ENCODE measurements around the gene AGXT.
A peak's percentile ranks its signal among the peaks of the same experiment; 100 is the strongest.

Gene AGXT

GRCh38 chr2:240831594-240832204 lies 36.9 kb upstream of the AGXT start:
- Histone ChIP-seq H3K4me1 (ENCODE audit: control insufficient read depth in 5 of 5, insufficient read depth in 5 of 5, low read length in 5 of 5) (peaks cover 0 to 10% (median 7%) of the 10 kb centered on the region in 5 donors), H3K27me3 (ENCODE audit: control insufficient read depth in 5 of 5, insufficient read depth in 4 of 5, low read length in 5 of 5) (peaks cover 13 to 41% (median 19%) of the 10 kb centered on the region in 5 donors), H3K27ac (ENCODE audit: low read depth, low read length) (no peak overlapping the region), H3K36me3 (ENCODE audit: control insufficient read depth in 5 of 5, insufficient read depth in 5 of 5, low read length in 5 of 5) (no peaks in the 10 kb centered on the region), H3K4me3 (ENCODE audit: low read depth in 1 of 5, low read length in 5 of 5) (peak overlapping the region in 4 of 5 donors; percentile 35 to 42 (median 38)), H3K9me3 (ENCODE audit: control insufficient read depth in 5 of 5, low read length in 5 of 5) (no peaks in the 10 kb centered on the region), H3K9ac (ENCODE audit: low read length in 5 of 5) (peak overlapping the region in 2 of 5 donors; percentile 5 to 43)

DNA sequence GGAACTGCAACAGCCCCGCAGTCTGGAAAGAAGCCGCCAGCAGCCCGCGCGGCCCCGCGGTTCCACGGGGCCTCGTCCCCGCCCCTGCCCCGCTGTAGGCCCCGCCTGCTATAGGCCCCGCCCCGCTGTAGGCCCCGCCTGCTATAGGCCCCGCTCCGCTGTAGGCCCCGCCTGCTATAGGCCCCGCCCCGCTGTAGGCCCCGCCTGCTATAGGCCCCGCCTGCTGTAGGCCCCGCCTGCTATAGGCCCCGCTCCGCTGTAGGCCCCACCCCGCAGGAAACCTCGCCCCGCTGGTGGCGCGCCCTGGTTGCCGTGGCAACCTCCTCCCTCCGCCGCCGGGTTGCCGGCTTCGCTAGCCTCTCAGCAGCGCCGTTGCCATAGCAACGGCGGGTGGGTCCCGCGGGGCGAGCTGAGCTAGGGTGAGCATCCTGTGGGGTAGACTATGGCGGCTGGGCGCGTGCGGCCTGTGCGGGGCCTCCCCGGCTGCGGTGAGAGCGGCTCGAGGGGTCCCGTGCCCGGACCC lies 36.4 kb upstream of the AGXT start:
- H3K27me3 ChIP-seq (ENCODE audit: control insufficient read depth in 5 of 5, insufficient read depth in 4 of 5, low read length in 5 of 5), result peaks cover 10 to 41% (median 15%) of the 10 kb centered on the region in 5 donors
- H3K27ac ChIP-seq (ENCODE audit: low read depth, low read length), result no peak overlapping the region
- H3K9me3 ChIP-seq (ENCODE audit: control insufficient read depth in 5 of 5, low read length in 5 of 5), result no peaks in the 10 kb centered on the region
- peaks cover 0 to 13% (median 7%) of the 10 kb centered on the region in 5 donors for H3K4me1 ChIP-seq (ENCODE audit: control insufficient read depth in 5 of 5, insufficient read depth in 5 of 5, low read length in 5 of 5)
- H3K36me3 ChIP-seq (ENCODE audit: control insufficient read depth in 5 of 5, insufficient read depth in 5 of 5, low read length in 5 of 5), result no peaks in the 10 kb centered on the region
- peak overlapping the region in 4 of 5 donors; percentile 35 to 42 (median 38) for H3K4me3 ChIP-seq (ENCODE audit: low read depth in 1 of 5, low read length in 5 of 5)
- no peak overlapping the region for H3K9ac ChIP-seq (ENCODE audit: low read length in 5 of 5)

DNA sequence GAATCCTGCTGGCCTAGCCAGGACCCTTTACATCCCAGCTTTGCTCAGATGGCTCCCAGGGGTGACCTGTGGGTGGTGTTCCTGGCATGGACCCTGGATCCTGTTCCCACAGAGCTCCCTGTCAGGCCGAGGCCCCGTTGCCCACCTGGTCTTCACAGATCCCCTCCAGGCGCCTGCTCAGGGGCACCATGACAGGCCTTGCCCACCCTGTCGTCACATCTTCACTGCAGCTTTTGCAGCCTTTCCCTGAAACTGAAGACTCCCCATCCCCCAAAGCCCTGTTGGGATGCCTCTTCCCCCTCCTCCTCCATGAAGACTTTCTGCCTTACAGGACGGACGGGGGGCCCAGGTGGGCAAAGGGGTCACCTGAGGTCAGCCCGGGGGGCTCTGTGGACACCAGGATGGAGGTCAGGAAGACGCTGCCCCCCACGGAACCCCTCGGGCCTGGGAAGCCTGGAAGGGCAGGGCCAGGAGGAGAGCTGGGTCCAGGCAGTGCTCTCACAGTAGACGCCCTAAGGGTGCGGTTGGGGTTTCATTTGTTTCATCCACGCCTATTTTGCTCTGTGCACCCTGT lies 35.6 kb upstream of the AGXT start:
- Histone ChIP-seq H3K36me3 (ENCODE audit: control insufficient read depth in 5 of 5, insufficient read depth in 5 of 5, low read length in 5 of 5) (no peaks in the 10 kb centered on the region), H3K4me1 (ENCODE audit: control insufficient read depth in 5 of 5, insufficient read depth in 5 of 5, low read length in 5 of 5) (peaks cover 0 to 13% (median 7%) of the 10 kb centered on the region in 5 donors), H3K27ac (ENCODE audit: low read depth, low read length) (no peak overlapping the region), H3K9me3 (ENCODE audit: control insufficient read depth in 5 of 5, low read length in 5 of 5) (no peaks in the 10 kb centered on the region), H3K4me3 (ENCODE audit: low read depth in 1 of 5, low read length in 5 of 5) (no peak overlapping the region), H3K27me3 (ENCODE audit: control insufficient read depth in 5 of 5, insufficient read depth in 4 of 5, low read length in 5 of 5) (peaks cover 9 to 38% (median 18%) of the 10 kb centered on the region in 5 donors), H3K9ac (ENCODE audit: low read length in 5 of 5) (no peak overlapping the region)

DNA sequence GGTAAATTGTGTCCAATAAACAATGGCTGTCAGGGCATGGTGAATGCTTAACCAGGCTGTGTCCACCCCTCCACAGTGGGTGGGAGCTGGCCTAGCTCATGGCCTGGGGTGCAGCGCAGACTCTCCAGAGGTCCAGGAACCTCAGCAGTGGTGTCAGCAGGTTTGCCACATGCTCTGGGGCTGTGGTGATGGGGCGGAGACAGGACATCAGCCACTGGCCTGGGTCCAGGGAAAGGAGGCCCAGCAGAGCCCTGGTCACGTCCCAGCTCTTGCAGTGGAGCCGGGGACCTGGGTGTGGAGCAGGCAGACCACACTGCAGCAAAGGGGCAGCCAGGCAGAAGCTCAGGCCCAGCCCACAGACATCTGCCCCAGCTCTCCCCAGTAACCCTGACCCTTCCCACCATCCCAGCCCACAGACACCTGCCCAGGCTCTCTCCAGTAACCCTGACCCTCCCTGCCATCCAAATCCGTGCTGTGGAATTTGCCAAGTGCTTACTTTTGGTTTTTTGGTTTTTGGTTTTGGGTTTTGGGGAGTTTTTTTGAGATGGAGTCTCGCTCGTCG lies 34.8 kb upstream of the AGXT start:
- H3K27ac ChIP-seq (ENCODE audit: low read depth, low read length), result no peak overlapping the region
- no peaks in the 10 kb centered on the region for H3K9me3 ChIP-seq (ENCODE audit: control insufficient read depth in 5 of 5, low read length in 5 of 5)
- peaks cover 4 to 32% (median 12%) of the 10 kb centered on the region in 5 donors for H3K27me3 ChIP-seq (ENCODE audit: control insufficient read depth in 5 of 5, insufficient read depth in 4 of 5, low read length in 5 of 5)

DNA sequence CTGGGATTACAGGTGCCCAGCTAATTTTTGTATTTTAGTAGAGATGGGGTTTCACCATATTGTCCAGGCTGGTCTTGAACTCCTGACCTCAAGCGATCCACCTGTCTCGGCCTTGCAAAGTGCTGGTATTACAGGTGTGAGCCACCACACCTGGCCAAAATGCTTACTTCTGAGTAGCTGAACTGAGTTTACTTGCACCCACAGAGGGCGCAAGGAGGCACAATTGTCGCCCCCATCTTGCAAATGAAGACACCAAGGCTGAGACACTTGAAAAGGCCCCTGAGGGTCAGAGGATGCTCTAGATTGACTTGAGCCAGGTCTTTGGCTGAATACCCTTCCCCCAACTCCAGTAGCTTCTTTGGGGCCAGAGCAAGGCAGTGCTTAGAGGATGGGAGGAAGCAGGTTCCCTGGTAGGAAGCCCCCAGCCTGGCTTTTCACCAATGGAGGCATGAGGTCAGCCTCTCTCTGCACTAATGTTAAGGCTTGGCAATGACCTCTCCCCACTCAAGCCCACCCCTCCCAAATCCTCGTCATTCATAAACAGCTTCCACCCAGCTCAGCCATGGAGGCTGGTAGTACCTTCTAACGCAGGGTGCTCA lies 34.1 kb upstream of the AGXT start:
- H3K4me1 ChIP-seq (ENCODE audit: control insufficient read depth in 5 of 5, insufficient read depth in 5 of 5, low read length in 5 of 5), result peaks cover 0 to 13% (median 7%) of the 10 kb centered on the region in 5 donors
- H3K9me3 ChIP-seq (ENCODE audit: control insufficient read depth in 5 of 5, low read length in 5 of 5), result no peaks in the 10 kb centered on the region
- no peak overlapping the region for H3K9ac ChIP-seq (ENCODE audit: low read length in 5 of 5)
- H3K27ac ChIP-seq (ENCODE audit: low read depth, low read length), result no peak overlapping the region
- H3K4me3 ChIP-seq (ENCODE audit: low read depth in 1 of 5, low read length in 5 of 5), result no peak overlapping the region
- peaks cover 4 to 29% (median 12%) of the 10 kb centered on the region in 5 donors for H3K27me3 ChIP-seq (ENCODE audit: control insufficient read depth in 5 of 5, insufficient read depth in 4 of 5, low read length in 5 of 5)
- H3K36me3 ChIP-seq (ENCODE audit: control insufficient read depth in 5 of 5, insufficient read depth in 5 of 5, low read length in 5 of 5), result no peaks in the 10 kb centered on the region

More for the DNA sequence above, 34.8 kb upstream of the AGXT start:
- Histone ChIP-seq H3K4me3 (ENCODE audit: low read depth in 1 of 5, low read length in 5 of 5) (no peak overlapping the region), H3K36me3 (ENCODE audit: control insufficient read depth in 5 of 5, insufficient read depth in 5 of 5, low read length in 5 of 5) (no peaks in the 10 kb centered on the region), H3K4me1 (ENCODE audit: control insufficient read depth in 5 of 5, insufficient read depth in 5 of 5, low read length in 5 of 5) (peaks cover 0 to 13% (median 7%) of the 10 kb centered on the region in 5 donors), H3K9ac (ENCODE audit: low read length in 5 of 5) (no peak overlapping the region)

DNA sequence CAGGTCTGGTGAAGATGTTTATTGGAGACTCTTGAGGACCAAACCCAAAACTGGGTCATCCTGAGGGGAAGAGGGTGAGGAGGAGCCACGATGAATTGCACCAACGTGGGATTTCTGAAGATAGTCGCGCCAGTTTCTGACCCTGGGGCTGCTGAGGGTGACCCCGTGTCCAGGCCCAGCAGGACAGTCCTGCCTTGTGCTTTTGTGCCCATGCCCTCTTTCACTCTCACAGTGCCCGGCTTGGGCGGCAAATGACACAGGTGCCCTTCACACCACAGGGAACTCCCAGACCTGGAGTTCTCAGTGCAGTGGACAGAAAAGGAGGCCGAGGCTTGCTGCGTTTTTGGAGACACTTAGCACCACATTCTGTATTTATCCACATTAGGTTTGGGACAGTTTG lies 33.1 kb upstream of the AGXT start:
- Histone ChIP-seq H3K9ac (ENCODE audit: low read length in 5 of 5) (no peak overlapping the region), H3K9me3 (ENCODE audit: control insufficient read depth in 5 of 5, low read length in 5 of 5) (no peaks in the 10 kb centered on the region), H3K4me3 (ENCODE audit: low read depth in 1 of 5, low read length in 5 of 5) (no peak overlapping the region), H3K27me3 (ENCODE audit: control insufficient read depth in 5 of 5, insufficient read depth in 4 of 5, low read length in 5 of 5) (peaks cover 5 to 23% (median 12%) of the 10 kb centered on the region in 5 donors), H3K4me1 (ENCODE audit: control insufficient read depth in 5 of 5, insufficient read depth in 5 of 5, low read length in 5 of 5) (peaks cover 0 to 13% (median 7%) of the 10 kb centered on the region in 5 donors), H3K27ac (ENCODE audit: low read depth, low read length) (no peak overlapping the region), H3K36me3 (ENCODE audit: control insufficient read depth in 5 of 5, insufficient read depth in 5 of 5, low read length in 5 of 5) (no peaks in the 10 kb centered on the region)

DNA sequence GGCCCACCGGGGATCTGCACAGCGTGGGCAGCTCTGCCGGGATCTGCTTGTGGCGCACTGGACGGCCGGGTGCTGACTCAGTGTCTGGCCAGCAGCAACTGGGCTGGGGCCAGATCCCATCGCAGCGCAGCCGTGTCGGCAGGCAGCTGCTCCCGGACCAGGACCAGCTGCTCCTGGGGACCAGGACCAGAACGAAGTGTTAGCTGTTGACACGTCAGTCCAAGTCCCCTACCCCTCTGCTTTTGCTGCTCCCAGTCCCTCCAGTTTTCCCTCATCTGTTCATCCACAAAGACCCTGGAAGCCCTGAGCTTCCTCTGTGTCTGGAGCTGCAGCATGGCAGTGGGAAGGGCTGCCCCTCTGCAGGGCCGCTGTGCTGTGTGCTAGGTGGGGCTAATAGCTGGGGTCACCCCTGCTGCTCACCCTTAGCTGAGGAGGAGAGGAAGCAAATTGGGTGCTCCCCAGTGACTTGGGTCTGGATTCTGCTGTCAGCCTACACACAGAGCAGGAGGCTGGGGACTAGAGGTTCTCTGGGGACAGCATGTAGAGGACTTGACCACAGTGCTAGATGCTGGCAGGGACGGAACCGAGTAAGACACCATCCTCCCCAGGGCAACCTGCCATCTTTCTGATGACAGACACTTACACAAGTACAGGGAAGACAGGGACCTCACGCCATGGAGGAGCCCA lies 31.7 kb upstream of the AGXT start:
- Histone ChIP-seq H3K4me1 (ENCODE audit: control insufficient read depth in 5 of 5, insufficient read depth in 5 of 5, low read length in 5 of 5) (peaks cover 0 to 8% (median 2%) of the 10 kb centered on the region in 5 donors), H3K27ac (ENCODE audit: low read depth, low read length) (no peak overlapping the region), H3K9ac (ENCODE audit: low read length in 5 of 5) (no peak overlapping the region), H3K27me3 (ENCODE audit: control insufficient read depth in 5 of 5, insufficient read depth in 4 of 5, low read length in 5 of 5) (peaks cover 5 to 21% (median 12%) of the 10 kb centered on the region in 5 donors), H3K9me3 (ENCODE audit: control insufficient read depth in 5 of 5, low read length in 5 of 5) (no peaks in the 10 kb centered on the region), H3K4me3 (ENCODE audit: low read depth in 1 of 5, low read length in 5 of 5) (no peak overlapping the region), H3K36me3 (ENCODE audit: control insufficient read depth in 5 of 5, insufficient read depth in 5 of 5, low read length in 5 of 5) (no peaks in the 10 kb centered on the region)

DNA sequence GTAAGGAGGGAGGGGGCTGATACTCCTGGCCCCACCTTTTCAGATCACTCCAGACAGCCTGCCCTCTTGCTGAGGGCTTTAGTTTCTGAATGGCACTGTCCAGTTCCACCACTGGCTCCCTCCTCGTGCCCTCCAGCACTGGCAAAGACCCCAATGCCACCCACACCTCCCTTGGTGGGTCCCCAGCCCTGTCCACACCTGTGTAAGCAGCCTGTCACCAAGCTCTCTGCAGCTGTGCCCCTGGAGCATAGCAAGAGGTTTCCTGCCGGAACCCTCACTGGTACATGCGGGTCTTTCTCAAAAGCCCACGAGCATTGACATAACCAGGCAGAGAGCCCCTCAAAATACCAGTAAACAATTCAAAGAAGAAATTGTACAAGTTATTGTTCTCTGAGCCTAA lies 31.0 kb upstream of the AGXT start:
- Histone ChIP-seq H3K9ac (ENCODE audit: low read length in 5 of 5) (no peak overlapping the region), H3K27ac (ENCODE audit: low read depth, low read length) (no peak overlapping the region), H3K9me3 (ENCODE audit: control insufficient read depth in 5 of 5, low read length in 5 of 5) (no peaks in the 10 kb centered on the region), H3K4me1 (ENCODE audit: control insufficient read depth in 5 of 5, insufficient read depth in 5 of 5, low read length in 5 of 5) (peaks cover 0 to 7% (median 0%) of the 10 kb centered on the region in 5 donors), H3K36me3 (ENCODE audit: control insufficient read depth in 5 of 5, insufficient read depth in 5 of 5, low read length in 5 of 5) (no peaks in the 10 kb centered on the region), H3K4me3 (ENCODE audit: low read depth in 1 of 5, low read length in 5 of 5) (no peak overlapping the region), H3K27me3 (ENCODE audit: control insufficient read depth in 5 of 5, insufficient read depth in 4 of 5, low read length in 5 of 5) (peaks cover 5 to 24% (median 12%) of the 10 kb centered on the region in 5 donors)

DNA sequence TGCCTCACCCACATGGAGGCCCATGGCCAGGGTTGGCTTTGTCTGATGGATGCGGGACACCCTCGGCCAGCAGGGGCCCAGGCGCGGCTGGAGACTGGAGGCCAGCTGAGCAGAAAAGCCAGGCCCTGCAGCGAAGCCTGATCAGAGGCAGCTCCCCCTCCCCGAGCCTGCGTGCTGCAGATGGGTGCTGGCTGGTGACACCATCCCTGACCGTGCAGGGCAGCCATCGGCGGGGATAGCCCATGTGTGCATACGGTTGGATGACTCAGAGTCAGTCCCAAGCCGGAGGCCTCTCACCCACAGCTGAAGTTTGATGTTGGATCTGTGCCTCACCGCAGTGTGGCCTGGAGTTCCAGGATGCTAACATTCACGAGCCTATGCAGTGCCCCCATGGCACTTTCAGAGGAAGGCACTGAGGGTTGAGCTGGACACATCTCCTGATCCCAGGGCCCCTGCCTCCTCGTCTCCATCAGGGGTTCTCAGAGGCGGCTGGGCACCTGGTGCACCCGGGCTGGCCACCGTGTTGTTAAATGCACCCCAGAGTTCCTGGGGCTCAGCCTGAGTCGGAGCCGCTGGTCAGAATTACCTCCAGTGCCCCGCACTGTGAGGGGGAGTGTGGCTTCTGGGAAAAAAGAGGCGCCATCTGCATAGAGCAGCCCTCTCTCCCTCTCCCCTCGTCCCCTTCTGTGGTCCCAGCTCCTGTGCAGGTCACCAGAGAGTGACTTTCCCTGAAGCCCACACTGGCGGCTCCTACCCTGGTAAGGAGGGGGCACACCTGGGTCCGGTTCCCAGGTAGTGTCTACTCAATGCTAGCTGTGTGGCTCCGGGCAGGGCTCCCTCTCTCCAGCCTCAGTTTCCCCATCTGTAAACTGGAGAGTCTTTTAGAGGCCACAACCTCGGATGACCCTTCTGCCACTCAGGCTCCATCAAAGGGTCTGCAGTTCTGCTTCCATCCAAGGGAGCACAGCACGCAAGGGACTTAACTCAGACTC lies 29.2 kb upstream of the AGXT start:
- H3K27me3 ChIP-seq (ENCODE audit: control insufficient read depth in 5 of 5, insufficient read depth in 4 of 5, low read length in 5 of 5), result peaks cover 5 to 24% (median 12%) of the 10 kb centered on the region in 5 donors
- H3K9me3 ChIP-seq (ENCODE audit: control insufficient read depth in 5 of 5, low read length in 5 of 5), result no peaks in the 10 kb centered on the region
- H3K36me3 ChIP-seq (ENCODE audit: control insufficient read depth in 5 of 5, insufficient read depth in 5 of 5, low read length in 5 of 5), result no peaks in the 10 kb centered on the region
- peaks cover 0 to 7% (median 0%) of the 10 kb centered on the region in 5 donors for H3K4me1 ChIP-seq (ENCODE audit: control insufficient read depth in 5 of 5, insufficient read depth in 5 of 5, low read length in 5 of 5)
- no peak overlapping the region for H3K27ac ChIP-seq (ENCODE audit: low read depth, low read length)
- H3K9ac ChIP-seq (ENCODE audit: low read length in 5 of 5), result no peak overlapping the region
- H3K4me3 ChIP-seq (ENCODE audit: low read depth in 1 of 5, low read length in 5 of 5), result no peak overlapping the region
